BE2C (cell line): ENCODE results near the gene EFCAB5.

Source experiments
- DNase-seq: peaks from one replicate; pipeline ENCODE4 v3.0.0-alpha.2; 2020
- H3K27me3 ChIP-seq: fragments of 250-450 bp; sonication (Bioruptor Pico); 2 replicates; pipeline ENCODE4 v1.5.1; 2020; ENCODE audit warnings: mild to moderate bottlenecking
- H3K36me3 ChIP-seq: fragments of 250-450 bp; sonication (Bioruptor Pico); 2 replicates; pipeline ENCODE4 v1.5.1; 2020; ENCODE audit warnings: mild to moderate bottlenecking
- H3K4me1 ChIP-seq: fragments of 250-450 bp; sonication (Bioruptor Pico); 2 replicates; pipeline ENCODE4 v1.5.1; 2020
- H3K4me3 ChIP-seq: 2 replicates; pipeline ENCODE4 v1.5.1; 2011; ENCODE audit warnings: low read depth, low read length
- H3K9me3 ChIP-seq: fragments of 250-450 bp; sonication (Bioruptor Pico); 2 replicates; pipeline ENCODE4 v1.5.1; 2020
- TF ChIP-seq, protein P1 (sequence below): IDR thresholded peaks from 2 replicates; pipeline ENCODE4 v1.5.1; 2012; ENCODE audit warnings: mild to moderate bottlenecking, low read depth, low read length

Gene EFCAB5

DNA sequence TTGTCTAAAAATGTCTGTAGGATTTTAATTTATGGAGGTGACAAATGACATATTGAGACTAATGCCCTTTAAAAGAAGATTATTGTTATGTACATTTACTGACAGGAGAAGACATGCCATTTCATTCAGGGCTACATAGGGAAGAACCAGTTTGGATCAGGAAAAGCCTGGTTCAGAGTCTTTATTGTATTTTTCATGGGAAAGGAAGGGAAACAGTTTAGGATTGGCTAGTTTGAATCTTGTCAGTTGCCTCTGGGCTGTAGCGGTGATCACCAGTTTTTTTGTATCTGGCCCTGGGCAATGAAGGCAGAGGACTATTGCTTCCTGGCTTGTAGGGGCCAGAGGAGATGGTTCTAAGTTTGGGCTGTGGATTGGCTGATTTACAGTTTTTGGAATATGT lies 206.9 kb downstream of the EFCAB5 start:
- H3K4me1 ChIP-seq, result no peaks in the 10 kb centered on the region
- no peaks in the 10 kb centered on the region for H3K27me3 ChIP-seq
- no peak overlapping the region for H3K4me3 ChIP-seq
- no peak for DNase-seq
- TF ChIP-seq, protein P1, sequence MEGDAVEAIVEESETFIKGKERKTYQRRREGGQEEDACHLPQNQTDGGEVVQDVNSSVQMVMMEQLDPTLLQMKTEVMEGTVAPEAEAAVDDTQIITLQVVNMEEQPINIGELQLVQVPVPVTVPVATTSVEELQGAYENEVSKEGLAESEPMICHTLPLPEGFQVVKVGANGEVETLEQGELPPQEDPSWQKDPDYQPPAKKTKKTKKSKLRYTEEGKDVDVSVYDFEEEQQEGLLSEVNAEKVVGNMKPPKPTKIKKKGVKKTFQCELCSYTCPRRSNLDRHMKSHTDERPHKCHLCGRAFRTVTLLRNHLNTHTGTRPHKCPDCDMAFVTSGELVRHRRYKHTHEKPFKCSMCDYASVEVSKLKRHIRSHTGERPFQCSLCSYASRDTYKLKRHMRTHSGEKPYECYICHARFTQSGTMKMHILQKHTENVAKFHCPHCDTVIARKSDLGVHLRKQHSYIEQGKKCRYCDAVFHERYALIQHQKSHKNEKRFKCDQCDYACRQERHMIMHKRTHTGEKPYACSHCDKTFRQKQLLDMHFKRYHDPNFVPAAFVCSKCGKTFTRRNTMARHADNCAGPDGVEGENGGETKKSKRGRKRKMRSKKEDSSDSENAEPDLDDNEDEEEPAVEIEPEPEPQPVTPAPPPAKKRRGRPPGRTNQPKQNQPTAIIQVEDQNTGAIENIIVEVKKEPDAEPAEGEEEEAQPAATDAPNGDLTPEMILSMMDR, result no peak
- H3K9me3 ChIP-seq, result no peaks in the 10 kb centered on the region
- H3K36me3 ChIP-seq, result no peaks in the 10 kb centered on the region

DNA sequence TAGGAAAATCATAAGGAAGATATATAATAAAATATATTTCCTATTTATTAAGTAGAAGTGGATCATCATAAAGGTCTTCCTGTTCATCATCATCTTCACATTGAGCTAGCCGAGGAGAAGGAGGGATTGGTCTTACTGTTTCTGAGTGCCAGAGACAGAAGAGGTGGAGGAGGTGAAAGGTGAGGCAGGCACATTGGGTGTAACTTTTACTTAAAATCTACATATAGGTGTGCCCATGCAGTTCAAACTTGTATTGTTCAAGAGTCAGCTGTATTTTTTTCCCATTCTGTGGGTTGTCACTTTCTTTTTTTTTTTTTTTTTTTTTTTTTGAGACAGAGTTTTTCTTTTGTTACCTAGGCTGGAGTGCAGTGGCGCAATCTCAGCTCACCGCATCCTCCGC lies 210.0 kb downstream of the EFCAB5 start:
- no peak overlapping the region for H3K4me3 ChIP-seq
- TF ChIP-seq, protein P1, result no peak
- no peaks in the 10 kb centered on the region for H3K36me3 ChIP-seq
- no peaks in the 10 kb centered on the region for H3K9me3 ChIP-seq
- no peaks in the 10 kb centered on the region for H3K27me3 ChIP-seq
- no peak for DNase-seq
- H3K4me1 ChIP-seq, result no peaks in the 10 kb centered on the region

DNA sequence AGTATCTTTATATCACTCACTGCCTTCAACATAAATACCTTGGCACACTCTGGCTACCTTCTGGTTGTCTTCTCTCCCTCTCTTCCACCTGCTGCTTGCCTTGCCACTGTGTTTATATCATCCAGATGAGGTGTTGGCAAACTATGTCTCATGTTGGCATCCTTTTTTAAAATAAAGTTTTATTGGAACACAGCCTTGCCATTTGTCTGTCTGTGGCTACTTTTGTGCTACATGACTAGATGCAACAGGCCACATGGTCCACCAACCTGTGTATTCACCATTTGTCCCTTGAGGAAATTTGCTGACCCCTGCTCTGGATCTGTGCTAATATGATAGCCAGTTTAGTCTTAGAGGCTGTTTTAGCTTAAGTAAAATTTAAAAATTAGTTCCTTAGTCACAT lies 212.0 kb downstream of the EFCAB5 start:
- TF ChIP-seq, protein P1, result no peak
- H3K4me1 ChIP-seq, result no peaks in the 10 kb centered on the region
- H3K27me3 ChIP-seq, result no peaks in the 10 kb centered on the region
- H3K4me3 ChIP-seq, result no peak overlapping the region
- no peak for DNase-seq
- no peaks in the 10 kb centered on the region; the same call in 1 of the 2 replicates for H3K36me3 ChIP-seq
- H3K9me3 ChIP-seq, result no peaks in the 10 kb centered on the region

GRCh38 chr17:30155389-30155788 lies 214.0 kb downstream of the EFCAB5 start:
- Histone ChIP-seq H3K4me3 (no peak overlapping the region), H3K27me3 (no peaks in the 10 kb centered on the region), H3K9me3 (no peaks in the 10 kb centered on the region), H3K4me1 (no peaks in the 10 kb centered on the region), H3K36me3 (no peaks in the 10 kb centered on the region; the same call in 1 of the 2 replicates)
- TF ChIP-seq, protein P1, result no peak
- no peak for DNase-seq
